CD4-positive, alpha-beta T cell treated with Interferon alpha-2 for 1 hour (primary cell): ENCODE results near the gene MOB2.

Experiments used
- DNase-seq, 2 donors: peaks; one replicate each; pipeline ENCODE4 v3.0.0-alpha.2; 2020 to 2022

The MOB2 gene

GRCh38 chr11:1455763-1456060, 30.9 kb downstream of the MOB2 start:
- DNase-seq, result no peak

- DNase-seq, result no peak
Measured at GRCh38 chr11:1455032-1455762, 31.4 kb downstream of the MOB2 start.

- no peak for DNase-seq
Measured at GRCh38 chr11:1454576-1454975, 32.0 kb downstream of the MOB2 start.

GRCh38 chr11:1453611-1454034, 33.0 kb downstream of the MOB2 start:
- peak; percentile 5 to 60 for DNase-seq

- DNase-seq, result no peak
Measured at GRCh38 chr11:1452744-1453143, 33.8 kb downstream of the MOB2 start.

GRCh38 chr11:1451781-1452470, 34.7 kb downstream of the MOB2 start:
- no peak for DNase-seq

GRCh38 chr11:1450949-1451710, 35.4 kb downstream of the MOB2 start:
- no peak for DNase-seq

GRCh38 chr11:1450344-1450875, 36.2 kb downstream of the MOB2 start:
- DNase-seq, result no peak

- DNase-seq, result no peak
Measured at GRCh38 chr11:1449490-1450243, 36.9 kb downstream of the MOB2 start.

- no peak for DNase-seq
Measured at GRCh38 chr11:1448882-1449281, 37.7 kb downstream of the MOB2 start.

- no peak for DNase-seq
Measured at GRCh38 chr11:1447845-1448825, 38.4 kb downstream of the MOB2 start.

GRCh38 chr11:1446623-1447022, 40.0 kb downstream of the MOB2 start:
- no peak for DNase-seq

- DNase-seq, result no peak
Measured at GRCh38 chr11:1445741-1446445, 40.7 kb downstream of the MOB2 start.

- no peak for DNase-seq
Measured at GRCh38 chr11:1444823-1445422, 41.7 kb downstream of the MOB2 start.

GRCh38 chr11:1444321-1444720, 42.3 kb downstream of the MOB2 start:
- DNase-seq, result no peak

- DNase-seq, result no peak
Measured at GRCh38 chr11:1443737-1444136, 42.8 kb downstream of the MOB2 start.

- no peak for DNase-seq
Measured at GRCh38 chr11:1442807-1443366, 43.7 kb downstream of the MOB2 start.

GRCh38 chr11:1442163-1442562, 44.4 kb downstream of the MOB2 start:
- no peak for DNase-seq

- DNase-seq, result no peak
Measured at GRCh38 chr11:1440496-1440895, 46.1 kb downstream of the MOB2 start.

- DNase-seq, result no peak
Measured at GRCh38 chr11:1440066-1440465, 46.5 kb downstream of the MOB2 start.
